Measurements from ENCODE around the gene MEPE. TPM values are rescaled to one million over a fixed set of nuclear protein-coding genes. Genes with fewer than 3 reads are reported as not detected.

MEPE gene
- total and polyA plus RNA-seq, 2 of the 8 experiments (the other 6 are each of a cell fraction or from before 2014, with no cell fraction given): not detected

DNA sequence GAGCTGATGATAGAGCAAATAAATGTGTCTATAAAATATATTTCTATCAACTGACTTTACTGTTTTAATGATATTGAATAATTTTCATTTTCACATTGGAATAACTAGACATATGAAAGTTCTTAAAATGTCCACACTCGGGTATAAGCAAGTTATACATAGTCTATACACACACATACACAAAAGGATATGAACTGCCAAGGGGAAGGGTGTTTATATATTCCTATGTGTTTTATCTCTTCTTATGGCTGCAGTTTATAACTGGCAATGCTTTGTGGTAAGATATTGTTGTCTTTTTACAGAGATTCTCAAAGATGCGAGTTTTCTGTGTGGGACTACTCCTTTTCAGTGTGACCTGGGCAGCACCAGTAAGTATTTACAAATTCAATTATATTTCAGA is 1.6 kb downstream of the MEPE start:
- no peak overlapping the region for H2BK20ac ChIP-seq (ENCODE audit: low read length)
- H4K5ac ChIP-seq (ENCODE audit: insufficient read length, low read depth, low read length): no peak overlapping the region
- no peaks in the 10 kb centered on the region for H4K20me1 ChIP-seq (replicated peaks in 1 of 2; ENCODE audit: control insufficient read depth in 1 of 2, insufficient read depth in 2 of 2, low read length in 2 of 2)
- WGBS, 2 experiments (ENCODE audit: extremely low coverage in 1 of 2, insufficient coverage in 1 of 2, insufficient read length in 1 of 2, insufficient replicate concordance in 2 of 2, low coverage in 1 of 2, low lambda C conversion rate in 2 of 2, missing lambda C conversion rate in 1 of 2): 89% methylated on average over 2 of the region's 2 CpGs; no CpG with 5 or more reads in 1 of the 2 experiments
- peaks cover 0 to 7% (median 4%) of the 10 kb centered on the region in 4 experiments; a peak in 5 of 7 replicates for H3K4me1 ChIP-seq (replicated peaks in 1 of 4; ENCODE audit: control insufficient read depth in 3 of 4, insufficient read depth in 4 of 4, low read length in 3 of 4)
- FAIRE-seq (no peak), DNase-seq (ENCODE audit: low read depth in 1 of 2, low spot score in 2 of 2) (no peak)
- no peak overlapping the region for H3K14ac ChIP-seq (ENCODE audit: insufficient read length)
- H3K36me3 ChIP-seq (ENCODE audit: control insufficient read depth in 2 of 4, insufficient read depth in 4 of 4, low read length in 3 of 4): no peaks in the 10 kb centered on the region; a peak in 1 of 8 replicates
- no peak overlapping the region for H2BK12ac ChIP-seq (ENCODE audit: low read depth, low read length)
- CTCF ChIA-PET (ENCODE audit: partially characterized antibody): interaction anchor here (0.9 to 7.0 kb wide), 6 partner anchors 9 to 156 kb away, joined by 3 to 109 read pairs (median 20); no protein-coding TSS in a partner anchor
- H3K27ac ChIP-seq (ENCODE audit: low read depth, low read length): no peak overlapping the region
- H3K4ac ChIP-seq (replicated peaks; ENCODE audit: insufficient read length, low read depth, low read length): no peak overlapping the region
- H3K23me2 ChIP-seq (ENCODE audit: low read depth, low read length): no peaks in the 10 kb centered on the region
- no peaks in the 10 kb centered on the region for H3K79me1 ChIP-seq (ENCODE audit: low read depth, low read length)
- no peaks in the 10 kb centered on the region for H3K79me2 ChIP-seq (ENCODE audit: control insufficient read depth in 1 of 2, insufficient read depth in 2 of 2, low read length in 2 of 2)
- H4K91ac ChIP-seq (replicated peaks; ENCODE audit: insufficient read length, low read length): no peak overlapping the region
- H3K18ac ChIP-seq (ENCODE audit: extremely low read depth, low read length): no peak overlapping the region
- H3K4me3 ChIP-seq (ENCODE audit: extremely low read depth in 1 of 4, insufficient read depth in 2 of 4, low read depth in 3 of 4, low read length in 4 of 4): no peak overlapping the region
- no peak overlapping the region for H2BK120ac ChIP-seq (replicated peaks; ENCODE audit: low read depth, low read length)
- no peak overlapping the region for H2BK5ac ChIP-seq (ENCODE audit: low read depth, low read length)
- H2AFZ ChIP-seq (ENCODE audit: low read length): no peak overlapping the region
- H3K4me2 ChIP-seq (ENCODE audit: insufficient read depth in 1 of 2, low read depth in 2 of 2, low read length in 2 of 2): no peak overlapping the region
- no peaks in the 10 kb centered on the region for H3K9me3 ChIP-seq (ENCODE audit: insufficient read depth in 2 of 2, low read depth in 1 of 2, low read length in 1 of 2)
- no peak overlapping the region for H2BK15ac ChIP-seq (ENCODE audit: low read length)
- H3K9ac ChIP-seq (replicated peaks in 1 of 4; ENCODE audit: extremely low read depth in 1 of 4, low read depth in 3 of 4, low read length in 3 of 4): no peak overlapping the region
- no peak overlapping the region for H3K56ac ChIP-seq (replicated peaks; ENCODE audit: insufficient read length, low read depth, low read length)
- H3K27me3 ChIP-seq (replicated peaks in 1 of 4; ENCODE audit: control insufficient read depth in 3 of 4, extremely low read depth in 1 of 4, insufficient read depth in 3 of 4, low read length in 3 of 4): no peaks in the 10 kb centered on the region
- no peak overlapping the region for H2AK5ac ChIP-seq (ENCODE audit: low read depth, low read length)
- POLR2A ChIA-PET (ENCODE audit: partially characterized antibody): interaction anchor here (1.1 kb wide), 1 partner anchor 155 kb away, joined by 3 read pairs; no protein-coding TSS in a partner anchor
- H3K23ac ChIP-seq (ENCODE audit: insufficient read length): no peak overlapping the region
- no peak overlapping the region for H4K8ac ChIP-seq (ENCODE audit: extremely low read depth, insufficient read depth, low read length)
- TF ChIP-seq CHD2 (IDR thresholded peaks at IDR 0.05; ENCODE audit: low read length) (no peak), SAP30 (IDR thresholded peaks at IDR 0.05; ENCODE audit: insufficient read depth, insufficient replicate concordance, low read length) (no peak), BCL11A (IDR thresholded peaks at IDR 0.05; ENCODE audit: low read depth in 2 of 2, low read length in 2 of 2) (no peak), POLR2AphosphoS5 (IDR thresholded peaks at IDR 0.05; ENCODE audit: low read depth, low read length) (no peak), SUZ12 (IDR thresholded peaks at IDR 0.05; ENCODE audit: low read length) (no peak), EZH2 (IDR thresholded peaks at IDR 0.05; ENCODE audit: low read depth, low read length, severe bottlenecking) (no peak), RFX5 (IDR thresholded peaks at IDR 0.05; ENCODE audit: borderline replicate concordance, low read depth, low read length) (no peak), CREB1 (IDR thresholded peaks at IDR 0.05) (no peak), RXRA (IDR thresholded peaks at IDR 0.05; ENCODE audit: insufficient read depth, low read depth, low read length) (no peak), BACH1 (IDR thresholded peaks at IDR 0.05; ENCODE audit: low read length) (no peak), CBX5 (IDR thresholded peaks at IDR 0.05; ENCODE audit: low read depth, low read length) (no peak), RNF2 (IDR thresholded peaks at IDR 0.05; ENCODE audit: borderline replicate concordance, low read depth, low read length, missing control alignments, poor library complexity, severe bottlenecking) (no peak), HDAC2 (IDR thresholded peaks at IDR 0.05; ENCODE audit: borderline replicate concordance in 1 of 2, low read depth in 2 of 2, low read length in 2 of 2) (no peak)
